Keratinocyte (primary cell): ENCODE results near the gene LDLR.

ENCODE experiments used
- CTCF ChIP-seq, 3 experiments: IDR thresholded peaks in 1 of 3; conservative IDR thresholded peaks in 1 of 3; optimal IDR thresholded peaks in 1 of 3; 2 replicates in 2 of 3; 3 replicates in 1 of 3; pipeline versions ENCODE3 to v1.5.1; 2011; ENCODE audit warnings: low read length in 3 of 3, mild to moderate bottlenecking in 3 of 3, moderate library complexity in 2 of 3, control low read depth in 1 of 3, inconsistent platforms in 1 of 3; ENCODE audit not compliant: insufficient read depth in 2 of 3; ENCODE audit errors: extremely low read depth in 1 of 3
- EZH2 ChIP-seq: IDR thresholded peaks from one replicate; pipeline ENCODE4 v1.6.1; 2012; ENCODE audit warnings: inconsistent platforms, mild to moderate bottlenecking, low read length, moderate library complexity

- TF ChIP-seq CTCF (optimal IDR thresholded peaks at IDR 0.05 in 1 of 3, IDR thresholded peaks at IDR 0.05 in 1 of 3, conservative IDR thresholded peaks at IDR 0.05 in 1 of 3; ENCODE audit: extremely low read depth in 1 of 3, insufficient read depth in 2 of 3, low read length in 3 of 3), result no peak
- TF ChIP-seq EZH2, result no peak
Measured at GRCh38 chr19:11177592-11177991, 88.3 kb downstream of the LDLR start.
